Measurements from ENCODE around the gene ANKRD52.

GRCh38 chr12:56188131-56188777 is 69.9 kb downstream of the ANKRD52 start:
- no peak for TF ChIP-seq CTCF (IDR thresholded peaks at IDR 0.05)
- no peak for TF ChIP-seq POLR2A (IDR thresholded peaks at IDR 0.05)

Measured in Peyer's patch (tissue), 4 donors.